Stomach (tissue), 4 donors: ENCODE results near the gene MYOZ3.

Experiments used
- CTCF ChIP-seq, 7 experiments: fragments of 450-650 bp in 4 of 7; fragments of 200-600 bp in 3 of 7; sonication (generic) in 3 of 7; IDR thresholded peaks; one replicate each; pipeline ENCODE4 v1.5.1; 2016 to 2019; ENCODE audit warnings: antibody characterized with exemption in 7 of 7, control low read depth in 2 of 7, mild to moderate bottlenecking in 1 of 7
- POLR2A ChIP-seq, 4 donors: fragments of 450-650 bp; IDR thresholded peaks; one replicate each; pipeline ENCODE4 v1.6.1; 2016; ENCODE audit warnings: antibody characterized with exemption in 4 of 4, control low read depth in 2 of 4, mild to moderate bottlenecking in 1 of 4, moderate library complexity in 1 of 4

DNA sequence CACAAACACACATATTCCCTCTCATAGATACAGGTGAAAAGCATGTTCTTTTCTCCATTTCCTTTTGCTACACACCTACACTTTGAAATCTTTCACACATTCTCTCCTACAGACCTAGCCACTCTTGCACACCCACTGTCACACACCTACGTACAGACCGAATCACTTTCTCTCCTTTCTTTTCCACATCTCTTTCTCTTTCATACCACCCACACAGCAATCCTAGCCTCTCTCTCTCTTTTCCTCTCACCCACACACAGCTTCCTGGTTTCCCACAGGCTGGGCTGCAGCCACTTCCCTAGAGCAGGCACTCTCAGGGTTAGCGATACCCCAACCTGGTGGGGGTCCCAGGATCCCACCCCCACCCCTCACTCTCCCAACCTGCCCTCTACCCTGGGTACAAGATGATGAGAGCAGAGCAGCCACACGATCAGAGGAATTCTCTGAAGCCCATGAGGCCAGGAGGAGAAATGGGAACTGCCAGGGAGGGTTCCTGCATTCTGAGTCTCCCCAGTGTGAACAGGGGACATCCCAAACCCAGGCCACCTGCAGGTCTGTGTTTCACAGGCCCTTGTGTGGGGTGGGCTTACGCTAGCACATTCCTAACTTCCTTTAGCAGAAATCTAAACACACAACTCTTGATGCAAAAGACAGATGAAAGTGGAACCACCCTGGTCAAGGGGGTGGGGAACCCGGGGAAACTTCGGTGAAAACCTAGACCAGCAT, 37.7 kb upstream of the MYOZ3 start:
- TF ChIP-seq CTCF (IDR thresholded peaks at IDR 0.05) (no peak), POLR2A (IDR thresholded peaks at IDR 0.05) (no peak)
